WTC11 (cell line): ENCODE results near the gene CRY2. TPM values are rescaled to one million over a fixed set of nuclear protein-coding genes. Genes with fewer than 3 reads are reported as not detected.

Experiments
- ATAC-seq: fragments of 200-7000 bp; cut with Tn5 transposase; 2 replicates; pipeline ENCODE4 v1.10.0; 2021; ENCODE audit warnings: mild to moderate bottlenecking, moderate library complexity
- CTCF ChIA-PET: fragments of 300-600 bp; sonication (Branson Sonifier 250); formaldehyde crosslinking; loops from one replicate; lab custom pipeline; 2021; ENCODE audit warnings: antibody characterized with exemption; lab: Charles Lee
- POLR2A ChIA-PET: fragments of 350-600 bp; sonication (Branson Sonifier 250); formaldehyde crosslinking; loops from one replicate; lab custom pipeline; 2021; ENCODE audit warnings: antibody characterized with exemption; lab: Charles Lee
- DNase-seq: peaks from one replicate; pipeline ENCODE4 v3.0.0; 2021; ENCODE audit warnings: low spot score
- H3K27ac Mint-ChIP-seq: 2 replicates; pipeline ENCODE4 v1.8.0; 2021; ENCODE audit warnings: mixed read lengths
- H3K27me3 Mint-ChIP-seq: 2 replicates; pipeline ENCODE4 v1.8.0; 2021; ENCODE audit warnings: low read depth, mild to moderate bottlenecking, moderate library complexity, mixed read lengths
- H3K36me3 Mint-ChIP-seq: 2 replicates; pipeline ENCODE4 v1.8.0; 2021; ENCODE audit warnings: mixed read lengths
- H3K4me1 Mint-ChIP-seq: 2 replicates; pipeline ENCODE4 v1.8.0; 2022; ENCODE audit warnings: mixed read lengths
- H3K4me3 Mint-ChIP-seq: 2 replicates; pipeline ENCODE4 v1.8.0; 2021; ENCODE audit warnings: mild to moderate bottlenecking, moderate library complexity, mixed read lengths
- H3K9me3 Mint-ChIP-seq: 2 replicates; pipeline ENCODE4 v1.8.0; 2021; ENCODE audit warnings: mixed read lengths
- ATF1 ChIP-seq: sonication (generic); formaldehyde crosslinking; IDR thresholded peaks from 2 replicates; pipeline ENCODE4 v1.8.1; 2023; ENCODE audit warnings: mild to moderate bottlenecking, moderate library complexity, missing genetic modification reagents
- ATF6 ChIP-seq: sonication (generic); formaldehyde crosslinking; IDR thresholded peaks from 2 replicates; pipeline ENCODE4 v1.8.1; 2023; ENCODE audit warnings: mild to moderate bottlenecking, missing genetic modification reagents
- CTCF ChIP-seq: fragments of 200-600 bp; IDR thresholded peaks from 2 replicates; pipeline ENCODE4 v1.8.0; 2022; ENCODE audit warnings: antibody characterized with exemption
- ESRRA ChIP-seq: sonication (generic); formaldehyde crosslinking; IDR thresholded peaks from 2 replicates; pipeline ENCODE4 v1.8.1; 2022; ENCODE audit warnings: mild to moderate bottlenecking, missing genetic modification reagents, borderline replicate concordance
- FOXK1 ChIP-seq: sonication (generic); formaldehyde crosslinking; IDR thresholded peaks from 2 replicates; pipeline ENCODE4 v1.8.0; 2022; ENCODE audit warnings: mild to moderate bottlenecking, moderate library complexity, missing genetic modification reagents
- GRHL2 ChIP-seq: fragments of 250-450 bp; sonication (Bioruptor Pico); IDR thresholded peaks from 2 replicates; pipeline ENCODE4 v1.8.0; 2022; ENCODE audit warnings: mild to moderate bottlenecking, moderate library complexity; ENCODE audit not compliant: insufficient replicate concordance, severe bottlenecking
- GTF2I ChIP-seq: fragments of 250-450 bp; sonication (Bioruptor Pico); conservative IDR thresholded peaks from 2 replicates; pipeline ENCODE4 v1.4.0; 2021; ENCODE audit warnings: mild to moderate bottlenecking
- IRF2 ChIP-seq: sonication (generic); formaldehyde crosslinking; IDR thresholded peaks from 2 replicates; pipeline ENCODE4 v1.8.0; 2022; ENCODE audit warnings: low read depth, missing genetic modification reagents, borderline replicate concordance
- JAZF1 ChIP-seq: fragments of 250-450 bp; sonication (Bioruptor Pico); IDR thresholded peaks from 2 replicates; pipeline ENCODE4 v1.9.0; 2021; ENCODE audit warnings: moderate library complexity, mild to moderate bottlenecking, inconsistent platforms
- NFATC4 ChIP-seq: fragments of 250-450 bp; sonication (Bioruptor Pico); IDR thresholded peaks from 2 replicates; pipeline ENCODE4 v1.9.0; 2021; ENCODE audit warnings: mild to moderate bottlenecking
- NFE2L1 ChIP-seq: sonication (generic); formaldehyde crosslinking; IDR thresholded peaks from 2 replicates; pipeline ENCODE4 v1.8.1; 2023; ENCODE audit warnings: missing genetic modification reagents
- NR1H2 ChIP-seq: sonication (generic); formaldehyde crosslinking; IDR thresholded peaks from 2 replicates; pipeline ENCODE4 v1.9.0; 2021; ENCODE audit warnings: mild to moderate bottlenecking, moderate library complexity, missing genetic modification reagents
- OVOL2 ChIP-seq: fragments of 250-450 bp; sonication (Bioruptor Pico); IDR thresholded peaks from 2 replicates; pipeline ENCODE4 v1.9.0; 2021; ENCODE audit warnings: mild to moderate bottlenecking, borderline replicate concordance
- PRDM15 ChIP-seq: sonication (generic); formaldehyde crosslinking; IDR thresholded peaks from 2 replicates; pipeline ENCODE4 v1.8.0; 2022; ENCODE audit warnings: missing genetic modification reagents
- PREB ChIP-seq: sonication (generic); formaldehyde crosslinking; IDR thresholded peaks from 2 replicates; pipeline ENCODE4 v1.8.1; 2022; ENCODE audit warnings: mild to moderate bottlenecking, missing genetic modification reagents, moderate library complexity, borderline replicate concordance
- RORB ChIP-seq: fragments of 250-450 bp; sonication (Bioruptor Pico); IDR thresholded peaks from 2 replicates; pipeline ENCODE4 v1.9.0; 2021; ENCODE audit warnings: mild to moderate bottlenecking
- SMAD4 ChIP-seq: sonication (generic); formaldehyde crosslinking; IDR thresholded peaks from 2 replicates; pipeline ENCODE4 v1.8.0; 2022; ENCODE audit warnings: mild to moderate bottlenecking, missing genetic modification reagents
- ZNF416 ChIP-seq: fragments of 250-450 bp; sonication (Bioruptor Pico); IDR thresholded peaks from 2 replicates; pipeline ENCODE4 v1.9.0; 2021; ENCODE audit warnings: mild to moderate bottlenecking, inconsistent platforms
- ZNF532 ChIP-seq: fragments of 250-450 bp; sonication (Bioruptor Pico); IDR thresholded peaks from 2 replicates; pipeline ENCODE4 v1.9.0; 2021; ENCODE audit warnings: mild to moderate bottlenecking, borderline replicate concordance
- total RNA-seq: library from RNA; stranded (reverse); gene quantifications from 3 replicates; pipeline ENCODE4 v1.2.3, GENCODE V29; 2021

The CRY2 gene
- total RNA-seq, 1 experiment from 2014 or later: 18.3 TPM

GRCh38 chr11:45909594-45910475 is 62.6 kb downstream of the CRY2 start:
- CTCF ChIA-PET: interaction anchor here (2.0 kb wide), 1 partner anchor 29 kb away, joined by 5 read pairs; no protein-coding TSS in a partner anchor
- Mint-ChIP-seq H3K9me3 (no peaks in the 10 kb centered on the region), H3K27me3 (no peaks in the 10 kb centered on the region), H3K27ac (no peak overlapping the region), H3K36me3 (peaks cover 3% of the 10 kb centered on the region; the same call in 1 of the 2 replicates), H3K4me3 (no peak overlapping the region), H3K4me1 (no peaks in the 10 kb centered on the region; the same call in 1 of the 2 replicates)
- POLR2A ChIA-PET: no interaction called here
- TF ChIP-seq PRDM15: no peak
- TF ChIP-seq OVOL2 (CRISPR knock-in tag): no peak
- no peak for TF ChIP-seq ATF6 (CRISPR knock-in tag)
- TF ChIP-seq NFATC4: no peak
- no peak for TF ChIP-seq SMAD4
- TF ChIP-seq CTCF: no peak
- TF ChIP-seq IRF2 (CRISPR knock-in tag): no peak
- no peak for TF ChIP-seq ZNF532 (CRISPR knock-in tag)
- no peak for TF ChIP-seq RORB (CRISPR knock-in tag)
- TF ChIP-seq ESRRA (CRISPR knock-in tag): no peak
- TF ChIP-seq PREB (CRISPR knock-in tag): no peak
- TF ChIP-seq JAZF1: no peak
- TF ChIP-seq GRHL2: no peak
- no peak for TF ChIP-seq ZNF416
- no peak for TF ChIP-seq NFE2L1 (CRISPR knock-in tag)
- TF ChIP-seq NR1H2 (CRISPR knock-in tag): no peak
- TF ChIP-seq FOXK1 (CRISPR knock-in tag): no peak
- TF ChIP-seq ATF1 (CRISPR knock-in tag): no peak
- no peak for TF ChIP-seq GTF2I (CRISPR knock-in tag)
- DNase-seq: no peak
- no peak for ATAC-seq
